Ureter (tissue), 1 donor: ENCODE measurements around the gene ASGR2. TPM values are rescaled to one million over a fixed set of nuclear protein-coding genes. Genes with fewer than 3 reads are reported as not detected.

Experiments
- DNase-seq: peaks from one replicate; pipeline ENCODE4 v3.0.0-alpha.2; 2020; ENCODE audit warnings: low spot score
- total RNA-seq: library from RNA; stranded (reverse); gene quantifications from one replicate; pipeline ENCODE4 v1.2.4, GENCODE V29; 2023
- donor health status: DM: yes; HTN: yes; CAD: no.

ASGR2 gene
- total RNA-seq, 1 donor from 2014 or later, result not detected

DNA sequence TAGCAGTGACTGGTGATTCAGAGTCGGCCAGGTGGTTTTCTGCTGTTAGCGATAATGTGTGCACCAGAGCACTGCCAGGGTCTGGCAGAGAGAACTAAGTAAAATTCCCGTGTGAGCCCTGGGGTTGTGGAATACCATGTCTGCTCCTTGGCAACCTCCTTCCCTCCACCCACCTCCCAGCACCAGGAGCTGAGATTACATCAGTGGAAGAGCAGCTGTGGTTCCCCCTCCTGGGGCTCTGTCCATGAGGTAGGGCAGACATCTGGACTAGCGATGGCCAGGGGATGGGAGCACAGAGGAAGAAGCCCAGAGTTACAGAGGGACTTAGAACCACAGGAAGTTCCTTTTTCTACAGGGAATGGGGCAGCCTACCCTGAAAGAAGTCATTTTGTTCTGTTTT, 50.4 kb downstream of the ASGR2 start:
- DNase-seq, result no peak

DNA sequence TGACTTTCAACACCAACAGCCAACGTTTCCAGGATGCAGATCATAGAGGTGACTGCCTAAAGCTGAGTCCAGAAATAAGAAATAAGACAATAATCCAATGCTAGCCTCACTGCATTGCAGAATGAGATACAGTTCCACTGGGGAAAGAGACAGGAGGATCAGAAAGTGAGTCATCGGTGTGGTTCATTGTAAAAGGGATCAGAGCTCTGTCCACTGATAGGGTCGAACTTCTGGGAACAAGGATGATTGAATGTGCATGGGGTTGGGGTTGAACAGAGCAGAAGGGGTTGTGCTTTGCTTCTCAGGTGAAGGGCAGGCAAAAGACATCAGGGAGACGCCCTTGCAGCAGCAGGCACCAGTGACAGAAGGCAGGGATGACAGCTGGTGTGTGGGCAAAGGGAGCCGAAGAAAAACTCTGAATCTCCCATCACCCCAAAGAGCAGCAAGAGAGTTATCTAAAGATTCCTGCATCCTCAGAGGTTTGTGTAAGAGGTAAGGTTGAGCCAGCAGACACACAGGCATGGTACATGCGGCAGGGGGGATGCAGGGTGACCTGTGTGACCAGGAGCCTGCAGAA, 51.0 kb downstream of the ASGR2 start:
- no peak for DNase-seq

DNA sequence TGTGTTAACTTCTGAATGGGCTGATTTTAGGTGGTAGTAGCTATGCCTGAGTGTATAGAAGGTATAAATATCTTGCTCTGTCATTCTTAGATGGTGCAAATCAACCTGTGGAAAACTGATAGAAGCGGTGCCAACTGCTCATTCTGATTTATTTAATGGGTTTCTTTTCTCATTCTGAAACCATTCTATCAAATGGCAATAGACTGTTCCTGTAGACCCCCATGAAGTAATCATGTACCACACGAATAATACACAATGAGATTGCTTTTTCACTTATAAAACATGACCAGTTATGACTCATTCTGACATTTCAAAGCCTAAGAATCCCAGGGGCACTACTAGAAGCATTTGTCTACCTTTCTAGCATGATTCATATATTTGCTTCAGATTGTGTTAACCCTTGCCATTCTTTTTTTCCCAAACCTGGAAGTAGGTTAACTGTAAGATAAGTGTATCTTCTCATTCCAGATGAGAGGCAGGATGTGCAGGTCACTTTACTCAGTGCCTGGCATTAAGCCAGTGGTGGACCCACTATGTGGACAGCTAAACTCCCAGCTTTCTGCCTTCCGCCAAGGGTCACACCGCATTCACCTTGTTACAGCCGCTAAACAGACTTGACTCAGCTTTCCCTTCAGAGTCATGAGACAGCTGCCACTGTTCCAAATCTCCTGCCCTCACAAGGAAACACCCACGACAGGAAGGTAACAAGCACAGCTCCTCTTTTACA, 54.3 kb downstream of the ASGR2 start:
- DNase-seq, result no peak

DNA sequence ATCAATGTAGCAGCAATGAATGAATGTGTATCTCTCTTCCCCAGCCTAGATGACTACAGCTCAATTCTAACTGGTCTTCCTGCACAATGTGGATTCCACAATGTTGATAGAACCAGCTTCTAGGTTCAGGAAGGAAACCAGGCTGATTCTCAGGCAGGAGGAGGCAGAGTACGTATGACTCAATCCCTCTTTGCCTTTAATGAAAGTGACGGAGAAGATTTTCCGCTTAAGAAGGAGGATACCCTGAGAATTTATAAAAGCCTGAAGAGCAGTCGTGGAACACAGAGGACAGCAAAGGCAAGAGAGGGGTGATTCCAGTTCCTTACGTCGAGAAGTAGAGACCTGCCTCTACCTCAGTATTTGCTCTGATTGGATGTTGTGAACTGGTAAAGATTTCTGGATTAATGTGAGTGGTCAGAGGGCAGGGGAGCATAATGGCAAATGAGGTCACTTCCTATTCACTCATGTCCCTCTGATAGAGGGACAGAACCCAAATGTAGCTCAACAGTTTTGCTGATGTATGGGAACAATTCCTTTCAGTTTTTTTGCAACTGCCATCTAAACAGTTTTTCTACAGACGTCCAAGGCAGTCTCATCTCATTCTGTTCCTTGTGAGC, 55.7 kb downstream of the ASGR2 start:
- no peak for DNase-seq

DNA sequence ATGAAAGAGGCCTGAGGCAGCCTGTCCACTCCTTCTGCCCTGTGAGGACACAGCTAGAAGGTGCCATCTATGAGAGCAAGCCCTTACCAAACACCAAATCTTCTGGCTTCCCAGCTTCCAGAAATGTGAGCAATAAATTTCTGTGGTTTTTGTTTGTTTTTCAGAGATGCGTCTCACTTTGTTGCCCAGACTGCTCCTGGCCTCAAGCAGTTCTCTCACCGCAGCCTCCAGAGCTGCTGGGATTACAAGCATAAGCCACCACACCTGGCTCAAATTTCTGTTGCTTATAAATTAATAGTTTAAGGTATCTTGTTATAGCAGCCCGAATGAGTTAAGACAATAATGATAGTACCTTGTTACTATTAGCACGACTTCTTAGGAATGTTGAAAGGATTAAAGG, 58.2 kb downstream of the ASGR2 start:
- no peak for DNase-seq

Other genes starting within 250 kb of the ASGR2 start
- gene ALOX12, start 118.8 kb downstream of the ASGR2 start, total RNA-seq, result 1.9 TPM
- 151 TPM for gene RNASEK, start 102.2 kb downstream of the ASGR2 start, total RNA-seq
- 21.6 TPM for gene BCL6B, start 91.8 kb downstream of the ASGR2 start, total RNA-seq
- 6.7 TPM for gene SLC16A13, start 78.8 kb downstream of the ASGR2 start, total RNA-seq
- gene SLC16A11, start 70.7 kb downstream of the ASGR2 start, total RNA-seq, result 2.8 TPM
- 5.1 TPM for gene CLEC10A, start 34.6 kb downstream of the ASGR2 start, total RNA-seq
- gene ASGR1, start 64.5 kb upstream of the ASGR2 start, total RNA-seq, result 2.6 TPM
- gene DLG4, start 105.0 kb upstream of the ASGR2 start, total RNA-seq, result 26.8 TPM
- gene ACADVL, start 105.1 kb upstream of the ASGR2 start, total RNA-seq, result 855 TPM
- 38.4 TPM for gene DVL2, start 119.7 kb upstream of the ASGR2 start, total RNA-seq
- gene PHF23, start 124.6 kb upstream of the ASGR2 start, total RNA-seq, result 37.6 TPM
- gene GABARAP, start 127.6 kb upstream of the ASGR2 start, total RNA-seq, result 453 TPM
- 116 TPM for gene CTDNEP1, start 136.9 kb upstream of the ASGR2 start, total RNA-seq
- 46.3 TPM for gene ELP5, start 137.4 kb upstream of the ASGR2 start, total RNA-seq
- 157 TPM for gene CLDN7, start 147.7 kb upstream of the ASGR2 start, total RNA-seq
- gene SLC2A4, start 166.9 kb upstream of the ASGR2 start, total RNA-seq, result 11.2 TPM
- not detected for gene YBX2, start 179.8 kb upstream of the ASGR2 start, total RNA-seq
- 425 TPM for gene EIF5A, start 192.8 kb upstream of the ASGR2 start, total RNA-seq
- 67.6 TPM for gene GPS2, start 200.5 kb upstream of the ASGR2 start, total RNA-seq
- 49.6 TPM for gene NEURL4, start 214.5 kb upstream of the ASGR2 start, total RNA-seq
- gene ACAP1, start 221.7 kb upstream of the ASGR2 start, total RNA-seq, result 12.7 TPM
- 11.5 TPM for gene KCTD11, start 237.3 kb upstream of the ASGR2 start, total RNA-seq
- gene TMEM95, start 240.3 kb upstream of the ASGR2 start, total RNA-seq, result not detected